BE2C (cell line): Measurements from ENCODE around the gene USP5.
"Not testable (repeated sequence)": the region's sequence is repeated elsewhere in the genome, so short reads cannot be mapped to it uniquely, and the experiment has no call there.

Experiments
- DNase-seq: peaks from one replicate; pipeline ENCODE4 v3.0.0-alpha.2; 2020
- H3K27me3 ChIP-seq: fragments of 250-450 bp; sonication (Bioruptor Pico); 2 replicates; pipeline ENCODE4 v1.5.1; 2020; ENCODE audit warnings: mild to moderate bottlenecking
- H3K36me3 ChIP-seq: fragments of 250-450 bp; sonication (Bioruptor Pico); 2 replicates; pipeline ENCODE4 v1.5.1; 2020; ENCODE audit warnings: mild to moderate bottlenecking
- H3K4me1 ChIP-seq: fragments of 250-450 bp; sonication (Bioruptor Pico); 2 replicates; pipeline ENCODE4 v1.5.1; 2020
- H3K4me3 ChIP-seq: 2 replicates; pipeline ENCODE4 v1.5.1; 2011; ENCODE audit warnings: low read depth, low read length
- H3K9me3 ChIP-seq: fragments of 250-450 bp; sonication (Bioruptor Pico); 2 replicates; pipeline ENCODE4 v1.5.1; 2020
- CTCF ChIP-seq: IDR thresholded peaks from 2 replicates; pipeline ENCODE4 v1.5.1; 2012; ENCODE audit warnings: mild to moderate bottlenecking, low read depth, low read length

Gene USP5

GRCh38 chr12:6868211-6869048 lies 16.5 kb downstream of the USP5 start:
- H3K9me3 ChIP-seq, result no peaks in the 10 kb centered on the region
- H3K27me3 ChIP-seq, result no peaks in the 10 kb centered on the region
- H3K36me3 ChIP-seq, result peaks cover 57% of the 10 kb centered on the region
- peak overlapping the region; percentile 99 for H3K4me3 ChIP-seq
- peaks cover 14% of the 10 kb centered on the region for H3K4me1 ChIP-seq
- DNase-seq, result no peak
- peak; percentile 28; the same call in 1 of the 2 replicates for TF ChIP-seq CTCF

GRCh38 chr12:6869049-6870021 lies 17.4 kb downstream of the USP5 start:
- DNase-seq, result peak; percentile 88
- peaks cover 52% of the 10 kb centered on the region for H3K36me3 ChIP-seq

GRCh38 chr12:6870304-6870703 lies 18.4 kb downstream of the USP5 start:
- Histone ChIP-seq H3K36me3 (peaks cover 43% of the 10 kb centered on the region), H3K4me1 (peaks cover 14% of the 10 kb centered on the region)
- H3K4me3 ChIP-seq, DNase-seq, H3K9me3 ChIP-seq, H3K27me3 ChIP-seq: not testable (repeated sequence)

More at GRCh38 chr12:6869049-6870021, 17.4 kb downstream of the USP5 start:
- TF ChIP-seq CTCF, result peak; percentile 93
- H3K27me3 ChIP-seq, result no peaks in the 10 kb centered on the region
- no peaks in the 10 kb centered on the region for H3K9me3 ChIP-seq
- peak overlapping the region; percentile 99 for H3K4me3 ChIP-seq
- peaks cover 14% of the 10 kb centered on the region for H3K4me1 ChIP-seq

GRCh38 chr12:6871052-6871957 lies 19.4 kb downstream of the USP5 start:
- TF ChIP-seq CTCF, result peak; percentile 8; the same call in 1 of the 2 replicates
- DNase-seq, result peak; percentile 48
- Histone ChIP-seq H3K27me3 (no peaks in the 10 kb centered on the region), H3K4me1 (peaks cover 14% of the 10 kb centered on the region), H3K9me3 (no peaks in the 10 kb centered on the region), H3K36me3 (peaks cover 34% of the 10 kb centered on the region), H3K4me3 (peak overlapping the region; percentile 86)

- H3K9me3 ChIP-seq, result no peaks in the 10 kb centered on the region
- H3K4me3 ChIP-seq, result peak overlapping the region; percentile 86
- peaks cover 8% of the 10 kb centered on the region; the same call in 1 of the 2 replicates for H3K4me1 ChIP-seq
- TF ChIP-seq CTCF, result peak; percentile 93
- H3K36me3 ChIP-seq, result peaks cover 32% of the 10 kb centered on the region
- no peaks in the 10 kb centered on the region for H3K27me3 ChIP-seq
- DNase-seq, result peak; percentile 92
Measured at GRCh38 chr12:6872073-6873048, 20.4 kb downstream of the USP5 start.
